IPS DF 6.9 (cell line): ENCODE results near the gene PRKAR1A.

Source experiments
- DNase-seq: peaks from one replicate; pipeline ENCODE4 v3.0.0-alpha.2; 2013; ENCODE audit warnings: low read depth, low spot score
- H3K27ac ChIP-seq: one replicate; pipeline ENCODE4 v1.5.1; 2013; ENCODE audit warnings: low read length, control low read depth
- H3K27me3 ChIP-seq: 2 replicates; pipeline ENCODE4 v1.6.1; 2013; ENCODE audit warnings: mild to moderate bottlenecking, low read length; ENCODE audit not compliant: control insufficient read depth, insufficient read depth
- H3K36me3 ChIP-seq: 2 replicates; pipeline ENCODE4 v1.6.1; 2013; ENCODE audit warnings: low read length; ENCODE audit not compliant: control insufficient read depth, insufficient read depth
- H3K4me1 ChIP-seq: 2 replicates; pipeline ENCODE4 v1.6.1; 2013; ENCODE audit warnings: low read length; ENCODE audit not compliant: control insufficient read depth, insufficient read depth
- H3K4me3 ChIP-seq: 2 replicates; pipeline ENCODE4 v1.5.1; 2013; ENCODE audit warnings: mild to moderate bottlenecking, low read length
- H3K9me3 ChIP-seq: 2 replicates; pipeline ENCODE4 v1.6.1; 2013; ENCODE audit warnings: low read length, inconsistent platforms; ENCODE audit not compliant: control insufficient read depth, insufficient read depth
- WGBS: extraction: QIAGEN DNeasy Blood & Tissue Kit; methylation state at CpG from one replicate; pipeline ENCODE4 v1.1.7; 2013; ENCODE audit warnings: mixed read lengths, missing lambda C conversion rate; ENCODE audit not compliant: insufficient read length, insufficient coverage; 5-methylcytosine and 5-hydroxymethylcytosine counted together

The PRKAR1A gene

DNA sequence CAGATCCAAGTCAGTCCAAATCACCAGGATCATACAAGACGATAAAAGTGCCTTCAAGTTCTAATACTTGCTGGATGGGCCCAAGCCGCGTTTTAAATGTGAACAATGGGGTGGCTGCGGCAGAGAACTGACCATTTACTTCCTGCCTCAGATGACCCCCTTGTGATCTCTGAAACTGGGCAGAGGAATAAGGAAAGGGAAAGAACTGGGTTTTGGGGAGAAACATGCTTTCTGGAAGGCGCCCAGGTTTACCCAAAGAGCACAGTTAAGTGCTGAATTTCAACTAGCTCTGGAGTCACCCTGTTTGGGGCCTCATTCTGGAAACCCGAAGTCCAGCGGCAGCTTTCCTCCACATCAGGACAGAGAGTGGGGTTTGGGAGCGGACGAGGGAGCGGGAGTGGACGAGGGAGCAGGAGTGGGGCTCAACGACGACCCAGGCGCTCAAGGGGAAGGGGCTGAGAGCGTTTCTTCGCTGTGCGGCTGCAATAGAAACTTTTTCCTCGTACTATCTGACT, 87.4 kb downstream of the PRKAR1A start:
- H3K9me3 ChIP-seq: no peaks in the 10 kb centered on the region
- H3K27ac ChIP-seq: no peak overlapping the region
- WGBS: no CpG with 5 or more reads among the region's 18 CpGs
- H3K36me3 ChIP-seq: no peaks in the 10 kb centered on the region
- peak overlapping the region; percentile 53; the same call in 1 of the 2 replicates for H3K4me3 ChIP-seq
- peaks cover 13% of the 10 kb centered on the region for H3K27me3 ChIP-seq
- DNase-seq: no peak
- peaks cover 1% of the 10 kb centered on the region; the same call in 1 of the 2 replicates for H3K4me1 ChIP-seq

DNA sequence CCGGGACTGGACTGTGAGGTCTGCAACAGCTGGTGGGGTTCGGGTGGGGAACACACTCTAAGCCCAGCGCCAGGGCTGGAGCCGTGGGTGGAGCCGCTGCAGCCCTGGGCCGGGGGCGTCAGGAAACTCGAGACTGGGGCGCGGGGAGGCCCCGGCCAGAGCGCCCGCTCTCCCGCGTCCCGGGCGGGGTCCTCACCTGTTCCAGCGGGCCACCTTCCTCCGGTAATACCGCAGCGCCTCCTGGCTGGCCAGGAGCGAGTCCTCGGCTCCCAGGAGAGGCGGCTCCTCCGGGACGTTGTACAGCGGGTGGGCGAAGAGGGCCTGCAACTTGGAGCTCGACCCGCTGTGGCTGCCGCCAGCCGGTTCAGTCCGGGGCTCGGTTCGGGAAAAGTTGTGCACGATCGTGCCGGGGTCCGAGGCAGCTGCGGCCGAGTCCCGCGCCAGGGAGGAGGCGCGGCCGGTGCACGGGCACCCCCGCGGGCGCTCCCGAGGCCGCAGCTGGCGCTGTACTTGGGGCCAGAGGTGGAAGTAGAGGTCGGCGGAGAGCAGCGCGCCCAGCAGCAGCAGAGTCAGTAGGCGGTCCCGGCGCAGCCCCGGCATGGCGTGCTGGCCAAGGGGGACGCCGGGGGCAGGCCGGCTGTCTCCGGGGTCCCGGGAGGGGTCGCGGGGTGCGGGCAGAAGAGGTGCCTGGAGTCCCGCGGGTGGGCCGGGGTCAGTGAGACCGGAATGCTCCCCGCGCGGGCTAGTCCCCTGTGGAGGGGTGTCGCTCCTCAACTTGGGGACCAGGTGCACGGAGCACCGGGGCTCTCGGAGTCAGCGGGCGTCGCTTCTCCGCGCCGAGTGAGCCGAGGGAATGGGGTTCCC, 88.1 kb downstream of the PRKAR1A start:
- no peaks in the 10 kb centered on the region for H3K9me3 ChIP-seq
- no peaks in the 10 kb centered on the region for H3K36me3 ChIP-seq
- H3K27me3 ChIP-seq: peaks cover 13% of the 10 kb centered on the region
- H3K4me1 ChIP-seq: peaks cover 1% of the 10 kb centered on the region; the same call in 1 of the 2 replicates
- no CpG with 5 or more reads among the region's 88 CpGs for WGBS
- no peak for DNase-seq
- H3K4me3 ChIP-seq: peak overlapping the region; percentile 53
- no peak overlapping the region for H3K27ac ChIP-seq
